ENCODE results near the gene CDV3.

CDV3 gene

DNA sequence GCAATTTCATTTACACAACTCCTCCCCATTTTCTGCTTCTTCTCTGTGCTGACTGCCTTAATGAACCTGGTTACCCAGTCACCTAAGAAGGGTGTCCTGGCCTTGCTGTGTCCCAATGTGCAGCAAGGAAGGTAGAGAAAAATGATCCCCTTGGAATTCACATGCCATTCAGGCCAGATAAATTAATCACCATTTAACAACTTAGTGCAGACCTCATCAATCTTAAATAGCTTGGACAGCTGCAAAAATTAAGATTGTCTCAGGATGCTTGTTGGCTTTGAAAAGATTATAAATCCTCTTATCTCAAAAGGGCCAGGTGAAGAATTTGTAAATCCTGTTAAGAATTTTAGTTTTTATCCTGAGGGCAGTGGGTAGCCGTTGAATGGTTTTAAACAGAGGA, 9.7 kb upstream of the CDV3 start:
- FAIRE-seq: no peak
- no peak for DNase-seq (ENCODE audit: low spot score)

GRCh38 chr3:133568294-133569014, 5.0 kb upstream of the CDV3 start:
- peak; percentile 58 for DNase-seq (ENCODE audit: low spot score)
- no peak for FAIRE-seq

DNA sequence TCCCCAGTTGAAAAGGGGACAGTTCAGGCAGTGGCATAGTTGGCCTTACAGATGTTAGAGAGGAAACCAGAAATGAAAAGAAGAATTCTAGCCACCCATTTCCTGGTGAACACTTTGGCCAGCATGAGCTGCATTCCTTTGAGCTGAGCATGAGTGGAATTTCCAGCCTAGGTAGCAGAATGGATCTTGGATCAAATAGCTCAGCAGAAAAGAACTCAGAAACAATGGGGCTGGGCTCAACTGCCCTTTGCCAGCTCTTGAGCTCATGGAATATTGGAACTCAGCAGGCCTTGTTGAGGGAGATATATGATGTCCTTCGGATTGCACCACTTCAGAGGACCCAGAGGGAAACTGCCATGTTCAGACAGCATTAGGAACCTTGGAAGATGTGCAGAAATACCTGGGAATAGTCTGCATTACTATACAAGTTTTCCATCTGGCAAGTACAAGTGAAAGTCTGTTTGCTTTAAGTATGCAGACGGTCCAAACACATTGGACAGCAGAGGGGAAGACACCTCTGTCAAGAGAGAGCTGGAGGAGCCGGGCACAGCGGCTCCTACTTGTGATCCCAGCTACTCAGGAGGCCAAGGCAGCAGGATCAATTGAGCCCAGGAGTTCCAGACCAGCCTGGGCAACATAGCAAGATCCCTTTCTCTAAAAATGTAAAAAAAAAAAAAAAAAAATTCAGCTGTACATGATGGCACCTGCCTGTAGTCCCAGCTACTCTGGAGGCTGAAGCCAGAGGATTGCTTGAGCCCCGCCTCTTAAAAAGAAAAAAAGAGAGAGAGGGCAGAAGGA, 3.1 kb upstream of the CDV3 start:
- peak; percentile 57 for DNase-seq (ENCODE audit: low spot score)
- no peak for FAIRE-seq

GRCh38 chr3:133570937-133571320, 2.6 kb upstream of the CDV3 start:
- no peak for DNase-seq (ENCODE audit: low spot score)
- no peak for FAIRE-seq

DNA sequence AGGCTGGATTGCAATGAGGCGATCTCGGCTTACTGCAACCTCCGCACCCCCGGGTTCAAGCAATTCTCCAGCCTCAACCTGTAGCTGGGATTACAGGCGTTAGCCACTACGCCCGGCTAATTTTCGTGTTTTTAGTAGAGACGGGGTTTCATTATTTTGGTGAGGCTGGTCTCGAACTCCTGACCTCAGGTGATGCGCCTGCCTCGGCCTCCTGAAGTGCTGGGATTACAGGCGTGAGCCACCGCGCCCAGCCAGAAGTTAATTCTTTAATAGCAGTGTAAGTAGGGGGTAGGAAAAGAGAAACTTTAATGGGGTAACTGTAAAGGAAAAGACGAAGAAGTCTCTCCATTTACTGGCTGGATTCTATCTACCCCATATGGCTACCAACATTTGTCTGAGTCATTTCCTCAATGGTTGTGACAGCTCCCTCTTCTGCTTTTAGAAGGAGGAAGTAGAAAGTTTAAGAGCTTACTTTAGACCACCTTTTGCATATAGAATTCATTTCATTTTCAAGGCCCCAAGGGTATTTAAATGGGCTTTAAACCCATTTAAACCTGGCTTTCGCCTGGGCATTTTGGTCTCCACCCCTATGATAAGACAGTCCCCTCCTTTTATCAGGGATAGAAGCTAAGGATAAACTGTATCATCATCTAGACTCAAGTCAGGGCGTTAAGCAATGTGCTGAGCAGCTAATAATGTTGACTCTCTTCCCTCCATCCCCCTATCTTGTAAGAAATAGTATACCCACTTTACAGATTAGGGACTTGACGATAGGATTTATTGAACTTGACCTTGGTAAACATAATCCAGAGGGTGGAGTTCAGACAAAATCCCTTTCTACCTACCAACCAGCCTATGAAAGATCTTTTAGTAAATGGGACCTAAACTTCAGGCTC, 1.1 kb upstream of the CDV3 start:
- DNase-seq (ENCODE audit: low spot score) (no peak), FAIRE-seq (no peak)

GRCh38 chr3:133573054-133573628, 345 bp upstream of the CDV3 start:
- DNase-seq (ENCODE audit: low spot score) (peak; percentile 96), FAIRE-seq (peak; percentile 67)

- peak; percentile 56 for DNase-seq (ENCODE audit: low spot score)
- FAIRE-seq: no peak
These were observed 885 bp downstream of the CDV3 start for GRCh38 chr3:133574260-133574881.

- DNase-seq (ENCODE audit: low spot score) (no peak), FAIRE-seq (no peak)
These were observed 1.6 kb downstream of the CDV3 start for GRCh38 chr3:133575086-133575485.

DNA sequence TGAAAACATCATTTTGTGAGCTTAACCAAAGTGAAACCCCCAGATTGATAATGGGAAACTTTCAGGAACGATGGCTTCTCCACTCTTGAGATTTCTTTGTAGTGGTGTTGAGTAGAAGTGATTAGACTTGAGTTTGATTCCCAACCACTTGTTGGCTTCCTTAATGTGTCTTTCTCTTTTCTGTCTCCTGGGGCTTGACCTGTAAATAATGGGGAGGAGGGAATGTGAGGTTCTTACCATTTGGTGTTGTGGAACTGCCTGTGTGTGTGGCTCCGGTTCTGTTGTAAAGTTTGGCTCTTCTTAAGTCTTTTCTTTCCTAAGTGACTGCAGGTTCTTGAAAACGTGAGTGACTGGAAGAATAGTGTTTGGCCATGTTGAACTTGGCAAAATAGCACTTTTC, 2.7 kb downstream of the CDV3 start:
- DNase-seq (ENCODE audit: low spot score) (no peak), FAIRE-seq (no peak)

- DNase-seq (ENCODE audit: low spot score) (peak; percentile 48), FAIRE-seq (no peak)
These were observed 5.2 kb downstream of the CDV3 start for GRCh38 chr3:133578548-133579191.

- FAIRE-seq (no peak), DNase-seq (ENCODE audit: low spot score) (no peak)
These were observed 9.9 kb downstream of the CDV3 start for GRCh38 chr3:133583396-133583795.

DNA sequence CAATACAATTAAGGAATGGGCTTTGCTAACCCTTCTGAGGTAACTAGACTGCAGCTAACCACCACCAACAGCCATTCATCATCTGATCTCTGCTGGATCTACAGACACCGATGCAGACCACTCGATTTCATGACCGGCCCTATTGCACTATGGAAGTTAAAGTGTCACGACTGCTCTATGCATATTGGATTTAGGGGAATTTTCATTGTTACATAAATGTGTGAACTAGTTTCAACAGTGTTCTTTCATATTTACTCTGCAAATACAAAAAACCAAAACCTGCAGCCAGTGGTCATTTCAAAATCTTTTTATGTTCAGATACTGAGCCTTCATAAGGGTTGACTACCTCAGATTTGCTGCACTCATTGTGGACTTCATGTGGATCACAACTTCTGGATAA, 14.5 kb downstream of the CDV3 start:
- DNase-seq (ENCODE audit: low spot score) (no peak), FAIRE-seq (no peak)

GRCh38 chr3:133588784-133589465, 15.4 kb downstream of the CDV3 start:
- FAIRE-seq: no peak
- DNase-seq (ENCODE audit: low spot score): no peak

- FAIRE-seq (no peak), DNase-seq (ENCODE audit: low spot score) (no peak)
These were observed 16.0 kb downstream of the CDV3 start for GRCh38 chr3:133589503-133589902.

DNA sequence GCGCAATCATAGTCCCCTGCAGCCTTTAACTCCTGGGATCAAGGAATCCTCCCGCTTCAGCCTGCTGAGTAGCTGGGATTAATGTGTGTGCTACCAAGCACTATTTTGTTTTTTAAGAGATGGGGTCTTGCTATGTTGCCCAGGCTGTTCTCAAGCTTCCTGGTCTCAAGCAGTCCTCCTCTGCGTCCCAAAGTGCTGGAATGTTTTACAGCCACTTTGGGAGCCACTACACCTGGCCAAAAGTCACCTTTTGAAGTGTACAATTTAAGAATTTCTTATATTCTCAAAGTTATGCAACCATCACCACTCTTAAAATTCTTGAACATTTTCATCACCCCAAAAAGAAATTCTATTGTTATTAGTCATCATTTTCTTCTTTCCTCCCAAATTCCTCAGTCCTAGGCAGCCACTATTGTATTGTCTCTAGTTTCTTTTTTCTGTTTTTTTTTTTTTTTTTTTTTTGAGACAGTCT, 17.8 kb downstream of the CDV3 start:
- peak; percentile 53 for DNase-seq (ENCODE audit: low spot score)
- FAIRE-seq: no peak

DNA sequence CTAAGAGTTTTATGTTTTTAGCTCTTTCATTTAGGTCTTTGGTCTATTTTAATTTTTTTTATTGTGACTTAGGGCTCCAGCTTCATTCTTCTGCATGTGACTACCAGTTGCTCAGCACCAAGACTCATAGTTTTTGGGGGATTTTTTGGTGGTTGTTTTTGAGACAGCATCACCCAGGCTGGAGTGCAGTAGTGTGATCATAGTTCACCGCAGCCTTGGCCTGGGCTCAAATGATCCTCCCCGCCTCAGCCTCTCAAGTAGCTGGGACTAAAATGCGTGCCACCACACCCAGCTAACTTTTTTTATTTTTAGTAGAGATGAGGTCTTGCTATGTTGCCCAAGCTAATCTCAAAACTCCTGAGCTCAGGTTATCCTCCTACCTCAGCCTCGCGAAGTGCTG, 19.4 kb downstream of the CDV3 start:
- FAIRE-seq (no peak), DNase-seq (ENCODE audit: low spot score) (no peak)

DNA sequence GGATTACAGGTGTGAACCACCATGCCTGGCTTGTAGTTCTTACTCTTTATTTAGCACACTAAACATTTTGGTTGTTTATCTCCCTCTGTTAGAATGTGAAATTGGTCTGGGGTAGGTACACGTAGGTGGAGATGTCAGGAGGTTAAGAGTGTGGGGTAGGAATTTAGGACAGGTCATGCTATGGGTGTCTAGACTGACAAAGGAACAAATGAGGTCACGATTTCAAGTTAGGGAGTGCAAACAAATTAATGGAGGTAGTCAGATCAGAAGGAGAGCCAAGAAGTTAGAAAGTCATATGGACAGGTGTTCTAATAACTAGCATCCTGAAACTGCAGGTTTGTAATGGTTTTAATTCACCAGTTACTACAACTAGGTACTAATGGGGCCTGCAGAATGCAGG, 19.8 kb downstream of the CDV3 start:
- FAIRE-seq (no peak), DNase-seq (ENCODE audit: low spot score) (no peak)

DNA sequence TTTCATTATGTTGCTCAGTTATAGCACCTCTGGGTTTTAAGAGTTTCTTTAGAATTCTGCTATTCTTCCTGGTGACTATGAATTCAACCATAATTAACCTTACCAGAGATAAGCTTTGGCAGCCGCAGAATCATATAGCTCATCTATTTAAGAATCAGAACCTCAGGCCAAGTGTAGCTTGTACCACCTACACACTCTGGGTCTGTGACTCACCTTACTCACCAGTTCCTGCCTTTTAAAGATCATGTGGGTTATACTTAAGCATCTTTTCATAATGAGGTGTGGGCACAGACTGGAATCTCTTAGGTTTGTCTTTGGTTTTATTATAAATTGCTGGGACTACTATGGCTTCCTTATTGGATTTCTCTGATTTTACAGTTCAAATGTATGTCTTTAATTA, 21.9 kb downstream of the CDV3 start:
- peak; percentile 39 for DNase-seq (ENCODE audit: low spot score)
- FAIRE-seq: no peak

GRCh38 chr3:133598405-133598804, 24.9 kb downstream of the CDV3 start:
- DNase-seq (ENCODE audit: low spot score) (no peak), FAIRE-seq (no peak)

- no peak for FAIRE-seq
These were observed 25.8 kb downstream of the CDV3 start for GRCh38 chr3:133599280-133599679.

More at GRCh38 chr3:133599280-133599679, 25.8 kb downstream of the CDV3 start:
- DNase-seq (ENCODE audit: low spot score): no peak

Data from urothelium cell line (cell line).